ENCODE measurements around the gene SCYGR3. TPM values are rescaled to one million over a fixed set of nuclear protein-coding genes. Genes with fewer than 3 reads are reported as not detected.

SCYGR3 gene
- total RNA-seq, 2 donors from 2014 or later = not detected

- ATAC-seq (replicated peaks) = no peak
- H3K4me1 Mint-ChIP-seq = no peaks in the 10 kb centered on the region
- no peak overlapping the region for H3K4me3 Mint-ChIP-seq
- peaks cover 11% of the 10 kb centered on the region for H3K27me3 Mint-ChIP-seq
- H3K9me3 Mint-ChIP-seq = no peaks in the 10 kb centered on the region
- H3K27ac Mint-ChIP-seq = no peak overlapping the region
- no peaks in the 10 kb centered on the region for H3K36me3 Mint-ChIP-seq (ENCODE audit: low read depth)
Observed at GRCh38 chr2:227625420-227625819, 10.8 kb upstream of the SCYGR3 start.

GRCh38 chr2:227623226-227623625 lies 8.6 kb upstream of the SCYGR3 start:
- no peaks in the 10 kb centered on the region for H3K9me3 Mint-ChIP-seq
- H3K36me3 Mint-ChIP-seq (ENCODE audit: low read depth) = no peaks in the 10 kb centered on the region
- H3K27ac Mint-ChIP-seq = no peak overlapping the region
- ATAC-seq (replicated peaks) = no peak
- peaks cover under 1% of the 10 kb centered on the region for H3K27me3 Mint-ChIP-seq
- no peak overlapping the region for H3K4me3 Mint-ChIP-seq
- no peaks in the 10 kb centered on the region for H3K4me1 Mint-ChIP-seq

DNA sequence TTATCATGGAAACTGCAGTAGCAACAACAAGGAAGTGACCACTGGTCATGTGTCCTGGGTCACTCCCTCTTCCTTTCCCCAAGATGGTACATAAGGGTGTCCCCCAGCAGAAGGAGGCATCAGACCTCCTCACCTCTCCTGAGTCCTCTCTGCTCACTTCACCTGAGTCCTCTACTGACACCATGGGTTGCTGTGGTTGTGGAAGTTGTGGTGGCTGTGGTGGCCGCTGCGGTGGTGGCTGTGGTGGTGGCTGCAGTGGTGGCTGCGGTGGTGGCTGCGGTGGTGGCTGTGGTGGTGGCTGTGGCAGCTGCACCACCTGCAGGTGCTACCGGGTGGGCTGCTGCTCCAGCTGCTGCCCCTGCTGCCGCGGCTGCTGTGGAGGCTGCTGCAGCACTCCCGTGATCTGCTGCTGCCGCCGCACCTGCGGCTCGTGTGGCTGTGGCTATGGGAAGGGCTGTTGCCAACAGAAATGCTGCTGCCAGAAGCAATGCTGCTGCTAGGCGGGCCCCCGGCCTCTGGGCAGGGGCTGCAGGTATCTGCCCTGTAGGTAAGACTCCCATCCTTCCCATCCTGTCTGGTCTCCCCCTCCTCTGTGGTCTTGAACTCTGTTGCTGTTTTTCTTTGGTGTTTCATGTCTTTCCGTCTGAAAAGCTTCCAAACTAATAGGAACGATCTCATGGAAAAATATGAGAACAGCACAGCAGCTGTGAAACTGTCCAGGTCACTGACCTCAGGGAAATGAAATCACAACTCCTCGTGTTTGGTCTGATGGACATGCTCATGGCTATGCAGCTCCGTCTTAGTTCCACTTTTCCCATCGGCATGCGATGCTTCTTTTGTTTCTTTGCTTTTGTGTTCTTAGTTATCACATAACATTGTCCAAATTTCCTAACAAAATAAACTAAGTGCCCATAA lies 2.9 kb upstream of the SCYGR3 start, which contains the start of gene SCYGR4:
SCYGR4 (plus strand) TSS at position 183 of the 915 bp plus-strand sequence; CDS start at position 183, 0 bp downstream.
- Mint-ChIP-seq H3K27me3 (peaks cover 21% of the 10 kb centered on the region), H3K4me1 (no peaks in the 10 kb centered on the region), H3K9me3 (no peaks in the 10 kb centered on the region), H3K27ac (no peak within 1 kb of the TSS), H3K4me3 (no peak within 1 kb of the TSS), H3K36me3 (ENCODE audit: low read depth) (no peaks in the 10 kb centered on the region)
- no peak for ATAC-seq (replicated peaks)

DNA sequence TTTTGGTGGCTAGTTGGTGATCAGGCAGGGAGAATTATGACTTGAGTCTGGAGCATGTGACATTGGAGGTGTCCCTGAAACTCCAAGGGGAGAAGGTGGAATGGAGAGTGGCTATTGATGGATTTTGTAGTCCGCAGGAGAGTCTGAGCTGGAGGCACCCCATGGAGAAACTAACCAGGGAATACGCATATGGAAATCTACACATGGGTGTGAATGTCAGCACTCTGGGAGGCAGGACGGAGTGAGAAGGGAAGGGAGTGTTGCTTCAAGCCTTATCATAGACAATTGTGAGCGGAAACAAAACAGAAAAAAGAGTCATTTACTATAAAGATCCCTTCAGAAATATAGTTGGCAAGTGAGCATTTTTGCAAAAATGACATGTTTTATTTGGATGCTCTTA lies 2.0 kb upstream of the SCYGR3 start:
- no peaks in the 10 kb centered on the region for H3K9me3 Mint-ChIP-seq
- H3K27ac Mint-ChIP-seq = no peak overlapping the region
- peaks cover 22% of the 10 kb centered on the region for H3K27me3 Mint-ChIP-seq
- no peak for ATAC-seq (replicated peaks)
- H3K4me1 Mint-ChIP-seq = no peaks in the 10 kb centered on the region
- H3K4me3 Mint-ChIP-seq = no peak overlapping the region
- H3K36me3 Mint-ChIP-seq (ENCODE audit: low read depth) = no peaks in the 10 kb centered on the region

DNA sequence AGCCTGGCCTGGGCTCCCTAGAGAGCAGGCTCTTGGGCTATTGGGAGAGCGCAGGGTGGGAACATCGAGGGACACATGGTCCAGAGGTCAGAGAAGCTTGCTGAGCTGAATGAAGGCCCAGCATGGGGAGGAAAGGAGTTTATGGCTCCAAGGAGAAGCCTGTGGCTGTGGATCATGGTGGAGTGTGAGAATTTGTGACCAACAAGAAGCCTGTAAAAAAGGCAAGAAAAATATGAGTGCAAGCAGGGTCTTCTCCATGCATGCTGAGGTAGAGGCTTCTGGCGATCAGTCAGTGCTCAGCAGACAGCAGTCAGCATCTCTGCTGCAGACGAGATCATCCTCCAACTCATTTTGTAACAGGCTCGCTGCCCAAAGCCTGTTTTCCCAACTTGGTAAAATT lies 1.3 kb upstream of the SCYGR3 start:
- Mint-ChIP-seq H3K36me3 (ENCODE audit: low read depth) (no peaks in the 10 kb centered on the region), H3K27me3 (peaks cover 22% of the 10 kb centered on the region), H3K4me3 (no peak overlapping the region), H3K27ac (no peak overlapping the region), H3K4me1 (no peaks in the 10 kb centered on the region), H3K9me3 (no peaks in the 10 kb centered on the region)
- ATAC-seq (replicated peaks) = no peak

DNA sequence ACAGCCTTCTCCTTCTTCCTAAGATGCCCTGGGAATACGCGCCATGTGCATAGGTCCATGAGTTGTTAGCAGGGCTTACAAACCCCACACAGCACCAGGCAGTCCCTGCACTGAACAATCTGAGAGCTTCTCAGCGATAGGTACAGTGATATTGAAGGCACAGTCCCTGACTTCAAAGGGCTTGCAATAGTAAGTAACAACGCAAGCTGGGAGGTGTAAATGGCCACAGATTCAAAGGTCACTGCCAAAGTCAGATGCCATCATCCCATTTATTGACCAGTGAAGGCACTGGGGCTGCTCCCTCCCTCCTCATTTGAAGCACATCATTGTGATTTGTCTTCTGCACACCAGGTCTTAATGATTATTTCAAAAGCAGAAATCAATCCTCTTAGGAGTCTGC lies 541 bp upstream of the SCYGR3 start:
- Mint-ChIP-seq H3K27me3 (peaks cover 26% of the 10 kb centered on the region), H3K9me3 (no peaks in the 10 kb centered on the region), H3K36me3 (ENCODE audit: low read depth) (no peaks in the 10 kb centered on the region), H3K4me3 (no peak overlapping the region), H3K4me1 (peaks cover 1% of the 10 kb centered on the region), H3K27ac (no peak overlapping the region)
- no peak for ATAC-seq (replicated peaks)

DNA sequence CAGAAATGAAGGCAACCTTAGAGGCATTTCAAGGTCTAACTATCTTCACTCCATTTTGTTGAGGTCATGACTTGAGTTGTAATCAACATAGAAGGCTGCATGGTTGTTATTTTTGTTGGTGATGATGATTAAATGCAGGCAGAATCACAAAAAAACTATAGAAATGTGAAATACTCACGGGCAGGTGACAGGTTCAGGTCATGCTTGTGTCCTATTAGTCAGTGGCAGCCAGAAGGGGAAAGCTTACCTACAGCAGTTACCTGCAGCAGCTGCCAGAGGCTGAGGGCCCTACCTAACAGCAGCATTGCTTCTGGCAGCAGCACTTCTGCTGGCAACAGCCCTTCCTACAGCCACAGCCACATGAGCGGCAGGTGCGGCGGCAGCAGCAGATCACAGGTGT lies 394 bp downstream of the SCYGR3 start:
- Mint-ChIP-seq H3K4me1 (peaks cover 3% of the 10 kb centered on the region), H3K4me3 (no peak overlapping the region), H3K27ac (no peak overlapping the region), H3K27me3 (peaks cover 32% of the 10 kb centered on the region), H3K9me3 (no peaks in the 10 kb centered on the region), H3K36me3 (ENCODE audit: low read depth) (no peaks in the 10 kb centered on the region)
- no peak for ATAC-seq (replicated peaks)

GRCh38 chr2:227613272-227613660 lies 1.4 kb downstream of the SCYGR3 start:
- Mint-ChIP-seq H3K9me3 (no peaks in the 10 kb centered on the region), H3K36me3 (ENCODE audit: low read depth) (no peaks in the 10 kb centered on the region), H3K27ac (no peak overlapping the region), H3K4me1 (peaks cover 3% of the 10 kb centered on the region), H3K27me3 (peaks cover 34% of the 10 kb centered on the region), H3K4me3 (no peak overlapping the region)
- ATAC-seq (replicated peaks) = no peak

GRCh38 chr2:227612546-227613271 lies 1.9 kb downstream of the SCYGR3 start:
- no peak overlapping the region for H3K27ac Mint-ChIP-seq
- H3K27me3 Mint-ChIP-seq = peaks cover 28% of the 10 kb centered on the region
- H3K4me1 Mint-ChIP-seq = peaks cover 3% of the 10 kb centered on the region
- no peak overlapping the region for H3K4me3 Mint-ChIP-seq
- H3K36me3 Mint-ChIP-seq (ENCODE audit: low read depth) = no peaks in the 10 kb centered on the region
- ATAC-seq (replicated peaks) = no peak
- no peaks in the 10 kb centered on the region for H3K9me3 Mint-ChIP-seq

DNA sequence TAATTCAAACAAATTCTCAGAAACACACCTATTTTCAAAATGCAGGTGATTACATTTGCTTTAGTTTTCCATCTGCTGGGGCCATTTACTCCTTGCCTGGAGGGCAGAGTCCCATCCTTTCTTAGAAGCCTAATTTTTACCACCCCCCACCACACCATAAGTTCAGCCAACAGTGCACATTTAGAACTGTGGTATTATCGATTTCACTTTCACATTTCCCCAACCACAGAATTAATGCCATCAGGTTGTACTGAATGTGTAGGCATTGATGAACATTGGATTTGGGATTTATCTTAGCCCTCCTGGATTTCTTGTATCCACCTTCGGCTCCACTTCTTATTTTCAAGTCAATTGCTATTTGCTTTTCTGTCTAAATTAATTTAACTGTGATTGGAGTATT lies 4.5 kb downstream of the SCYGR3 start:
- H3K36me3 Mint-ChIP-seq (ENCODE audit: low read depth) = no peaks in the 10 kb centered on the region
- H3K4me3 Mint-ChIP-seq = no peak overlapping the region
- H3K4me1 Mint-ChIP-seq = peaks cover 3% of the 10 kb centered on the region
- peaks cover 30% of the 10 kb centered on the region for H3K27me3 Mint-ChIP-seq
- H3K27ac Mint-ChIP-seq = no peak overlapping the region
- no peaks in the 10 kb centered on the region for H3K9me3 Mint-ChIP-seq
- ATAC-seq (replicated peaks) = no peak

GRCh38 chr2:227608561-227609338 lies 5.9 kb downstream of the SCYGR3 start:
- H3K4me1 Mint-ChIP-seq = peaks cover 3% of the 10 kb centered on the region
- H3K4me3 Mint-ChIP-seq = no peak overlapping the region
- H3K27me3 Mint-ChIP-seq = peaks cover 30% of the 10 kb centered on the region
- no peak for ATAC-seq (replicated peaks)
- no peak overlapping the region for H3K27ac Mint-ChIP-seq
- H3K36me3 Mint-ChIP-seq (ENCODE audit: low read depth) = no peaks in the 10 kb centered on the region
- H3K9me3 Mint-ChIP-seq = no peaks in the 10 kb centered on the region

DNA sequence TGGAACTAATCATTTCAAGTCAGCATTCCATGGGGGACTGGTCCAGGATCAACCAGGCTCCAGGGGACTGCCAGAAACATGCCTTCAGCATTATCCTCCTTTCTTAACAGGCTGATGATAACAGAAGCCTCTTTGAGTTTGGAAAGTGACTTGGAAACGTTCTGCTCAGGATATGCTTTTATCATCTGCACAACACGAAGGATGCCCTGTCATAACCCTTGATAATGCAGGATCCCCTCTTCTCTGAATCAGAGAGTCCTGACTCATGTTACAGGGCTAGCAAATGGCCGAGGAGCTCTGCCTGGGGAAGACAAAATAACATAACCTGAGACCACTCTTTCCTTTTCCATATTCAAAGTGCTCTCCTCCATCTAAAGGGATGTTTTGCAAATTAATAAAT lies 6.7 kb downstream of the SCYGR3 start:
- Mint-ChIP-seq H3K27me3 (peaks cover 30% of the 10 kb centered on the region), H3K9me3 (no peaks in the 10 kb centered on the region), H3K4me3 (no peak overlapping the region), H3K36me3 (ENCODE audit: low read depth) (no peaks in the 10 kb centered on the region), H3K27ac (no peak overlapping the region), H3K4me1 (peaks cover 3% of the 10 kb centered on the region)
- no peak for ATAC-seq (replicated peaks)

GRCh38 chr2:227606476-227606875 lies 8.2 kb downstream of the SCYGR3 start:
- no peak overlapping the region for H3K27ac Mint-ChIP-seq
- H3K27me3 Mint-ChIP-seq = peaks cover 32% of the 10 kb centered on the region
- H3K36me3 Mint-ChIP-seq (ENCODE audit: low read depth) = no peaks in the 10 kb centered on the region
- peaks cover 3% of the 10 kb centered on the region for H3K4me1 Mint-ChIP-seq
- no peaks in the 10 kb centered on the region for H3K9me3 Mint-ChIP-seq
- H3K4me3 Mint-ChIP-seq = no peak overlapping the region
- ATAC-seq (replicated peaks) = no peak

- no peaks in the 10 kb centered on the region for H3K36me3 Mint-ChIP-seq (ENCODE audit: low read depth)
- H3K9me3 Mint-ChIP-seq = no peaks in the 10 kb centered on the region
- no peak for ATAC-seq (replicated peaks)
- no peak overlapping the region for H3K4me3 Mint-ChIP-seq
- H3K4me1 Mint-ChIP-seq = no peaks in the 10 kb centered on the region
- H3K27me3 Mint-ChIP-seq = peaks cover 34% of the 10 kb centered on the region
- no peak overlapping the region for H3K27ac Mint-ChIP-seq
Observed at GRCh38 chr2:227602358-227602757, 12.3 kb downstream of the SCYGR3 start.
